Hepatocyte (in vitro differentiated cells): ENCODE measurements around the gene MVB12B. TPM values are rescaled to one million over a fixed set of nuclear protein-coding genes. Genes with fewer than 3 reads are reported as not detected.

Experiments used
- DNase-seq: peaks from one replicate; pipeline ENCODE4 v3.0.0-alpha.2; 2016; ENCODE audit warnings: low spot score
- H2AFZ ChIP-seq: fragments of 200-600 bp; sonication (generic); 2 replicates; pipeline ENCODE4 v1.6.0; 2016; ENCODE audit warnings: antibody characterized with exemption, mild to moderate bottlenecking
- H3K27ac ChIP-seq: fragments of 200-600 bp; sonication (generic); 2 replicates; pipeline ENCODE4 v1.5.1; 2016; ENCODE audit warnings: mild to moderate bottlenecking
- H3K27me3 ChIP-seq: fragments of 200-600 bp; sonication (generic); 2 replicates; pipeline ENCODE4 v1.6.1; 2016
- H3K36me3 ChIP-seq: fragments of 200-600 bp; sonication (generic); replicated peaks from 2 replicates; pipeline ENCODE4 v1.5.1; 2016; ENCODE audit warnings: low read depth; ENCODE audit not compliant: insufficient read depth
- H3K4me1 ChIP-seq: fragments of 200-600 bp; sonication (generic); 2 replicates; pipeline ENCODE4 v1.5.1; 2016; ENCODE audit warnings: mild to moderate bottlenecking, moderate library complexity; ENCODE audit not compliant: insufficient read depth
- H3K4me2 ChIP-seq: fragments of 200-600 bp; sonication (generic); 2 replicates; pipeline ENCODE4 v1.6.0; 2016
- H3K4me3 ChIP-seq: fragments of 200-600 bp; sonication (generic); 2 replicates; pipeline ENCODE4 v1.5.1; 2016; ENCODE audit warnings: mild to moderate bottlenecking
- H3K79me2 ChIP-seq: fragments of 200-600 bp; sonication (generic); 2 replicates; pipeline ENCODE4 v1.6.0; 2017; ENCODE audit warnings: mild to moderate bottlenecking
- H3K9me2 ChIP-seq: fragments of 200-600 bp; sonication (generic); replicated peaks from 2 replicates; pipeline ENCODE4 v1.6.0; 2017; ENCODE audit warnings: mild to moderate bottlenecking; ENCODE audit not compliant: insufficient read depth
- H3K9me3 ChIP-seq: fragments of 200-600 bp; sonication (generic); 2 replicates; pipeline ENCODE4 v1.5.1; 2016; ENCODE audit warnings: low read depth, mild to moderate bottlenecking
- H4K20me1 ChIP-seq: fragments of 200-600 bp; sonication (generic); 2 replicates; pipeline ENCODE4 v1.6.0; 2016; ENCODE audit warnings: mild to moderate bottlenecking; ENCODE audit not compliant: insufficient read depth, poor library complexity, severe bottlenecking
- CTCF ChIP-seq: fragments of 200-600 bp; sonication (generic); IDR thresholded peaks from 2 replicates; pipeline ENCODE4 v1.5.1; 2016; ENCODE audit warnings: antibody characterized with exemption, mild to moderate bottlenecking; ENCODE audit not compliant: poor library complexity
- EZH2 ChIP-seq: fragments of 200-600 bp; sonication (generic); IDR thresholded peaks from 2 replicates; pipeline ENCODE4 v1.6.1; 2016; ENCODE audit warnings: antibody characterized with exemption, mild to moderate bottlenecking, borderline replicate concordance
- EZH2phosphoT487 ChIP-seq: fragments of 200-600 bp; sonication (generic); IDR thresholded peaks from one replicate; pipeline ENCODE4 v1.6.1; 2018; ENCODE audit warnings: antibody characterized with exemption, mild to moderate bottlenecking, low read depth, moderate library complexity; ENCODE audit not compliant: unreplicated experiment, severe bottlenecking
- WGBS: methylation state at CpG from one replicate; pipeline ENCODE4 v1.1.6; 2016; ENCODE audit warnings: low lambda C conversion rate; ENCODE audit errors: missing lambda C conversion rate; 5-methylcytosine and 5-hydroxymethylcytosine counted together
- polyA plus RNA-seq: library from polyadenylated mRNA; unstranded; fragments of >200 nt; fragmentation: Nextera tagmentation; extraction: Ambion mirVana; gene quantifications from 2 replicates; pipeline ENCODE4 v1.2.1, GENCODE V29; 2016
- total RNA-seq: library from RNA; depleted of rRNA; stranded (reverse); fragments of >200 nt; gene quantifications from 2 replicates; pipeline ENCODE4 v1.2.3, GENCODE V29; 2014

The MVB12B gene
- total and polyA plus RNA-seq, 2 experiments from 2014 or later: 11.8 to 12.1 TPM

- Histone ChIP-seq H3K4me2 (peak overlapping the region; percentile 4), H3K36me3 (no peaks in the 10 kb centered on the region), H3K4me1 (peaks cover 3% of the 10 kb centered on the region), H2AFZ (no peak overlapping the region), H3K4me3 (no peak overlapping the region), H3K27me3 (no peaks in the 10 kb centered on the region), H3K9me3 (no peaks in the 10 kb centered on the region), H3K9me2 (no peaks in the 10 kb centered on the region), H3K27ac (peak overlapping the region; percentile 30), H3K79me2 (no peaks in the 10 kb centered on the region), H4K20me1 (no peaks in the 10 kb centered on the region)
- 55% methylated on average over 10 of the region's 10 CpGs for WGBS
- TF ChIP-seq EZH2phosphoT487 (no peak), EZH2 (no peak), CTCF (no peak)
- DNase-seq: peak; percentile 28
These were observed 79.5 kb downstream of the MVB12B start for GRCh38 chr9:126406075-126406667.

GRCh38 chr9:126407114-126407870 is 80.7 kb downstream of the MVB12B start:
- Histone ChIP-seq H3K4me2 (peak overlapping the region; percentile 4), H4K20me1 (no peaks in the 10 kb centered on the region), H3K9me3 (no peaks in the 10 kb centered on the region), H3K36me3 (no peaks in the 10 kb centered on the region), H3K27me3 (no peaks in the 10 kb centered on the region), H3K4me3 (no peak overlapping the region), H3K4me1 (peaks cover 3% of the 10 kb centered on the region), H3K27ac (peak overlapping the region; percentile 45), H3K9me2 (no peaks in the 10 kb centered on the region), H3K79me2 (no peaks in the 10 kb centered on the region), H2AFZ (no peak overlapping the region)
- TF ChIP-seq EZH2phosphoT487: no peak
- TF ChIP-seq EZH2: no peak
- TF ChIP-seq CTCF: no peak
- no peak for DNase-seq
- WGBS: 63% methylated on average over 19 of the region's 19 CpGs

- Histone ChIP-seq H3K4me1 (peaks cover 3% of the 10 kb centered on the region), H3K4me2 (no peak overlapping the region), H3K36me3 (no peaks in the 10 kb centered on the region), H3K9me2 (no peaks in the 10 kb centered on the region), H3K27me3 (no peaks in the 10 kb centered on the region), H3K79me2 (no peaks in the 10 kb centered on the region), H4K20me1 (no peaks in the 10 kb centered on the region), H3K27ac (peak overlapping the region; percentile 45), H3K9me3 (no peaks in the 10 kb centered on the region), H3K4me3 (no peak overlapping the region), H2AFZ (no peak overlapping the region)
- 77% methylated on average over 10 of the region's 10 CpGs for WGBS
- TF ChIP-seq CTCF: no peak
- TF ChIP-seq EZH2phosphoT487: no peak
- TF ChIP-seq EZH2: no peak
- DNase-seq: no peak
These were observed 81.4 kb downstream of the MVB12B start for GRCh38 chr9:126408004-126408403.
